NT2/D1 (cell line): ENCODE measurements around the gene ELANE.

Source experiments
- SUZ12 ChIP-seq: IDR thresholded peaks from 2 replicates; pipeline ENCODE4 v1.6.1; 2011; ENCODE audit not compliant: insufficient read length, insufficient read depth; ENCODE audit errors: extremely low read depth
- ZNF274 ChIP-seq: IDR thresholded peaks from 2 replicates; pipeline ENCODE4 v1.6.1; 2011; ENCODE audit warnings: mild to moderate bottlenecking, low read depth, low read length

DNA sequence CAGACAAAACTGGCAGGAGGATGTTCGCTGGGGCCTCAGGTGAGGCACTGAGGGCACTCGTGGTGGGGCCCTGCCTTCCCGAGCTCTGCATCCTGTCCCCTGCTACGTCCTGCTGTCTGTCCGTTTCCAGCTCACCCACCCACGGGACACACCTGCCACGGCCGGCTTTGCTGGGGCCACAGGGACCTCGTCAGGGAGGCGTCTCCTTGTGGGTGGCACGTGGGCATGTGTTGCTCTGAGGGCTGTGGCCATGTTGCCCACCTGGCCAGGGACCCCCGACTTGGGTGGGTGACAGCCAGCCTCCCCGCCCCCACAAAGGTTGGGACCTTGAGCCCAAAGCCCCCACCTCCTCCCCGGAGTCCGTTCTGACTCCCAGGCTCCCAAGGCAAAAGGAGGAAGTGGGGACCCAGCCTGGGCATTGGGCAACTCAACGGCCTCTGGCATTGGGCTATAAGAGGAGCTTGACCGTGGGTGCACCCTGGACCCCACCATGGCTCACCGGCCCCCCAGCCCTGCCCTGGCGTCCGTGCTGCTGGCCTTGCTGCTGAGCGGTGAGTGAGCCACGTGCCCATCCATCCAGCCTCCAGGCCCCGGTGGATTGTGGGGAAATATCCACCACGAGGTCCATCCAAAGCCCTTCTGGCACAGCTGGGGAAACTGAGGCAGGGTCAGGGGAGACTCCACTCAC is 11.4 kb upstream of the ELANE start, which contains the start of gene PRTN3:
- no peak for TF ChIP-seq SUZ12
- no peak for TF ChIP-seq ZNF274
